LNCAP (cell line): ENCODE data around the gene ARSG.

ENCODE experiments used
- CTCF ChIP-seq: fragments of 450-650 bp; IDR thresholded peaks from 2 replicates; pipeline ENCODE4 v1.5.1; 2017; ENCODE audit warnings: mild to moderate bottlenecking

The ARSG gene

GRCh38 chr17:68321556-68321954 lies 30.3 kb downstream of the ARSG start:
- TF ChIP-seq CTCF = no peak

- TF ChIP-seq CTCF = no peak
Measured at GRCh38 chr17:68322630-68323029, 31.3 kb downstream of the ARSG start.

- TF ChIP-seq CTCF = no peak
Measured at GRCh38 chr17:68324114-68324513, 32.8 kb downstream of the ARSG start.

- no peak for TF ChIP-seq CTCF
Measured at GRCh38 chr17:68324654-68325336, 33.5 kb downstream of the ARSG start.

GRCh38 chr17:68325961-68326360 lies 34.7 kb downstream of the ARSG start:
- TF ChIP-seq CTCF = no peak

GRCh38 chr17:68326681-68327080 lies 35.4 kb downstream of the ARSG start:
- no peak for TF ChIP-seq CTCF

- no peak for TF ChIP-seq CTCF
Measured at GRCh38 chr17:68327823-68328557, 36.7 kb downstream of the ARSG start.
